HepG2 (cell line): ENCODE data around the gene SOS2.

Experiments
- ATF5 ChIP-seq: sonication (generic); formaldehyde crosslinking; IDR thresholded peaks from 2 replicates; pipeline ENCODE4 v1.4.0; 2020; ENCODE audit warnings: mild to moderate bottlenecking, low read depth, missing genetic modification reagents
- FOXO4 ChIP-seq: sonication (generic); formaldehyde crosslinking; conservative IDR thresholded peaks from 2 replicates; pipeline ENCODE4 v1.8.1; 2023; ENCODE audit warnings: missing genetic modification reagents
- MAZ ChIP-seq, 2 experiments: sonication (generic) in 1 of 2; formaldehyde crosslinking in 1 of 2; IDR thresholded peaks; 2 replicates each; pipeline versions ENCODE4 v1.5.0 to v1.6.1; 2012 to 2020; ENCODE audit warnings: low read depth in 2 of 2, mild to moderate bottlenecking in 2 of 2, borderline replicate concordance in 1 of 2, improper control_type of control experiment in 1 of 2, low read length in 1 of 2, missing genetic modification reagents in 1 of 2, moderate library complexity in 1 of 2
- MXI1 ChIP-seq: IDR thresholded peaks from 3 replicates; pipeline ENCODE4 v1.6.1; 2012; ENCODE audit warnings: low read depth, low read length, inconsistent platforms, borderline replicate concordance
- NCOA5 ChIP-seq: sonication (generic); formaldehyde crosslinking; IDR thresholded peaks from 2 replicates; pipeline ENCODE4 v1.4.0; 2020; ENCODE audit warnings: missing genetic modification reagents
- NR2F6 ChIP-seq, 2 experiments: IDR thresholded peaks; 2 replicates each; pipeline ENCODE4 v1.6.1; 2016; ENCODE audit warnings: antibody characterized with exemption in 1 of 2, mild to moderate bottlenecking in 1 of 2
- RBAK ChIP-seq: sonication (generic); formaldehyde crosslinking; IDR thresholded peaks from 2 replicates; pipeline ENCODE4 v1.5.1; 2020; ENCODE audit warnings: mild to moderate bottlenecking, missing genetic modification reagents
- SMC3 ChIP-seq: IDR thresholded peaks from 2 replicates; pipeline ENCODE4 v1.6.1; 2011; ENCODE audit warnings: low read length, improper control_type of control experiment
- SRF ChIP-seq: IDR thresholded peaks from 2 replicates; pipeline ENCODE4 v1.6.1; 2011; ENCODE audit warnings: mild to moderate bottlenecking, low read depth, low read length, moderate library complexity
- STAT6 ChIP-seq: sonication (generic); formaldehyde crosslinking; IDR thresholded peaks from 2 replicates; pipeline ENCODE4 v1.4.0; 2020; ENCODE audit warnings: missing genetic modification reagents, mild to moderate bottlenecking, borderline replicate concordance
- ZNF138 ChIP-seq: sonication (generic); formaldehyde crosslinking; IDR thresholded peaks from 2 replicates; pipeline ENCODE4 v1.5.0; 2020; ENCODE audit warnings: mild to moderate bottlenecking, low read depth, missing genetic modification reagents
- ZNF30 ChIP-seq: sonication (generic); formaldehyde crosslinking; IDR thresholded peaks from 2 replicates; pipeline ENCODE4 v1.5.0; 2020; ENCODE audit warnings: mild to moderate bottlenecking, missing genetic modification reagents
- ZNF510 ChIP-seq: sonication (generic); formaldehyde crosslinking; IDR thresholded peaks from 2 replicates; pipeline ENCODE4 v1.4.0; 2020; ENCODE audit warnings: low read depth, mild to moderate bottlenecking, missing genetic modification reagents

- no peak for TF ChIP-seq ZNF30 (CRISPR knock-in tag)
- TF ChIP-seq NR2F6 (IDR thresholded peaks at IDR 0.05), result no peak
- no peak for TF ChIP-seq NR2F6 (CRISPR knock-in tag; IDR thresholded peaks at IDR 0.05)
- TF ChIP-seq STAT6 (CRISPR knock-in tag), result no peak
- TF ChIP-seq ZNF138, result no peak
- TF ChIP-seq NCOA5 (CRISPR knock-in tag), result no peak
- TF ChIP-seq FOXO4 (CRISPR knock-in tag), result no peak
- no peak for TF ChIP-seq SRF
- TF ChIP-seq ATF5 (CRISPR knock-in tag), result no peak
- TF ChIP-seq MAZ (IDR thresholded peaks at IDR 0.05; ENCODE audit: borderline replicate concordance, low read depth, low read length), result no peak
- TF ChIP-seq MAZ (CRISPR knock-in tag; IDR thresholded peaks at IDR 0.05; ENCODE audit: low read depth), result no peak
- no peak for TF ChIP-seq SMC3
- no peak for TF ChIP-seq RBAK
- TF ChIP-seq MXI1, result no peak
- TF ChIP-seq ZNF510, result no peak
Observed at GRCh38 chr14:50272498-50272897, 41.1 kb upstream of the SOS2 start.
